Measurements from ENCODE around the gene C17orf113. TPM values are rescaled to one million over a fixed set of nuclear protein-coding genes. Genes with fewer than 3 reads are reported as not detected.

Gene C17orf113
- total and polyA plus RNA-seq, 2 of the 4 experiments (the other 2 are of a cell fraction): under 0.01 to 0.03 TPM

DNA sequence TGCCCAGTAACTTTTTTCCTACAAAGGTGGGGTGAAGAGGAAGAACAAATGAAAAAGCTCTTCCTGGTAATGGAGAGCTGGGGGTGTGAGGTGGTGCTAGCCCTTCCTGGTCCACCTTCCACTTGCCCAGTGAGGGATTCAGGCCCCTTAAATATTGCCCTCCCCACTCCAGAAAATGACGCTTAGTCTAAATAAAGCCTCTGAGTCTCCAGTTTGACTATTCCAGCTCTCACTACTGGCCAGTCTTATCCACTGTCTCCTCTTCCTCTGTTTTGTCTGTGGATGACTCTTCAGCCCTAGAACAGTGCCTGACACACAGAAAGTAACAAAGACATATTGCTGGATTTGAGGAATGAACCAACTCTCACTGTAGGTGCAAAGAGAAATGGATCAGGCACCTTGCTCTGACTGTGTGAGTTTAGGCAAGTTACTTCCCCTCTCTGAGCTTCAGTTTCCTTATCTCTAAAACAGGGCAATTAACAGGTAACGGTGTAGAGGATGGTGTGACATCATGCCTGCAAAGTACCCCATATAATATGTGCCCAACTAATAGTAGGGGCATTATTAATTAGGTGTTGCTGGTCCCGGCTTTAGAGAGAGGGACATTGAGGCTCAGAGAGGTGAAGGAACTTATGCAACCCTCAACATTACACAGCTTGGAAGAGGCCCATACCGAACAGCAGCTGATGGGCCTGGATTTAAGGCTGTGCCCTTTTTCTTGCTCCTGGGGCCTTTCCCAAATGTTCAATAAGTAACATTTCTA is 26.6 kb upstream of the C17orf113 start:
- Histone ChIP-seq H3K56ac (ENCODE audit: extremely low read depth, insufficient read depth, low read length) (no peak overlapping the region), H3K27me3 (ENCODE audit: control insufficient read depth, insufficient read depth, low read length) (peaks cover 67% of the 10 kb centered on the region), H2AK5ac (ENCODE audit: low read depth, low read length) (no peak overlapping the region), H3K9ac (ENCODE audit: low read depth, low read length) (no peak overlapping the region), H3K27ac (ENCODE audit: insufficient read depth, low read length) (no peak overlapping the region), H2BK120ac (ENCODE audit: low read depth, low read length) (no peak overlapping the region), H3K79me1 (ENCODE audit: low read depth in 1 of 2, low read length in 2 of 2) (no peaks in the 10 kb centered on the region), H4K8ac (ENCODE audit: low read depth in 2 of 2, low read length in 2 of 2) (no peak overlapping the region), H3K4me3 (ENCODE audit: insufficient read depth, low read depth, low read length) (no peak overlapping the region), H4K91ac (ENCODE audit: insufficient read depth, low read depth, low read length) (no peak overlapping the region), H4K5ac (ENCODE audit: low read depth, low read length) (no peak overlapping the region), H3K36me3 (ENCODE audit: control insufficient read depth, insufficient read depth, low read length) (no peaks in the 10 kb centered on the region), H3K18ac (ENCODE audit: low read depth, low read length) (no peak overlapping the region), H3K9me3 (ENCODE audit: control insufficient read depth, insufficient read depth, low read length) (no peaks in the 10 kb centered on the region), H3K4ac (ENCODE audit: low read depth, low read length) (no peak overlapping the region), H2BK5ac (ENCODE audit: low read depth, low read length, poor library complexity, severe bottlenecking) (no peak overlapping the region), H4K20me1 (ENCODE audit: insufficient read depth, low read length) (no peaks in the 10 kb centered on the region), H3K4me2 (ENCODE audit: low read depth, low read length) (no peak overlapping the region), H3K4me1 (ENCODE audit: control insufficient read depth, insufficient read depth, low read length) (no peaks in the 10 kb centered on the region), H3K23ac (ENCODE audit: low read depth, low read length) (no peak overlapping the region), H2BK15ac (ENCODE audit: low read depth, low read length) (no peak overlapping the region), H3K9me1 (ENCODE audit: insufficient read depth, low read length) (no peaks in the 10 kb centered on the region), H2AK9ac (replicated peaks; ENCODE audit: low read depth, low read length, poor library complexity) (no peak overlapping the region), H2AFZ (replicated peaks; ENCODE audit: low read length, poor library complexity) (no peak overlapping the region), H2BK20ac (ENCODE audit: low read depth, low read length) (no peak overlapping the region), H3K14ac (replicated peaks; ENCODE audit: low read depth, low read length) (no peak overlapping the region)
- POLR2A ChIA-PET (ENCODE audit: unreplicated experiment): no interaction called here
- DNase-seq (no peak), ATAC-seq (ENCODE audit: low read depth) (no peak)
- in situ Hi-C loops (cut with MboI; ENCODE audit: low sequenced_read_pairs) (no loop called here), intact Hi-C loops (cut with micrococcal nuclease) (no loop called here), dilution Hi-C loops (cut with HindIII; ENCODE audit: low sequenced_read_pairs, unreplicated experiment) (no loop called here)
- WGBS, 2 experiments (ENCODE audit: extremely low coverage in 2 of 2, insufficient read length in 1 of 2): no CpG with 5 or more reads among the region's 4 CpGs
- CTCF ChIA-PET: no interaction called here
- BruUV-seq (replicated peaks): no TSS peak
- TF ChIP-seq RFX5 (IDR thresholded peaks at IDR 0.05; ENCODE audit: low read depth, low read length): no peak
- TF ChIP-seq FOS (IDR thresholded peaks at IDR 0.05; ENCODE audit: low read depth, low read length): no peak
- no peak for TF ChIP-seq POLR2A (IDR thresholded peaks at IDR 0.05; ENCODE audit: low read depth, low read length)
- TF ChIP-seq CHD1 (IDR thresholded peaks at IDR 0.05; ENCODE audit: low read depth, low read length): no peak
- TF ChIP-seq, protein P1, sequence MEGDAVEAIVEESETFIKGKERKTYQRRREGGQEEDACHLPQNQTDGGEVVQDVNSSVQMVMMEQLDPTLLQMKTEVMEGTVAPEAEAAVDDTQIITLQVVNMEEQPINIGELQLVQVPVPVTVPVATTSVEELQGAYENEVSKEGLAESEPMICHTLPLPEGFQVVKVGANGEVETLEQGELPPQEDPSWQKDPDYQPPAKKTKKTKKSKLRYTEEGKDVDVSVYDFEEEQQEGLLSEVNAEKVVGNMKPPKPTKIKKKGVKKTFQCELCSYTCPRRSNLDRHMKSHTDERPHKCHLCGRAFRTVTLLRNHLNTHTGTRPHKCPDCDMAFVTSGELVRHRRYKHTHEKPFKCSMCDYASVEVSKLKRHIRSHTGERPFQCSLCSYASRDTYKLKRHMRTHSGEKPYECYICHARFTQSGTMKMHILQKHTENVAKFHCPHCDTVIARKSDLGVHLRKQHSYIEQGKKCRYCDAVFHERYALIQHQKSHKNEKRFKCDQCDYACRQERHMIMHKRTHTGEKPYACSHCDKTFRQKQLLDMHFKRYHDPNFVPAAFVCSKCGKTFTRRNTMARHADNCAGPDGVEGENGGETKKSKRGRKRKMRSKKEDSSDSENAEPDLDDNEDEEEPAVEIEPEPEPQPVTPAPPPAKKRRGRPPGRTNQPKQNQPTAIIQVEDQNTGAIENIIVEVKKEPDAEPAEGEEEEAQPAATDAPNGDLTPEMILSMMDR (conservative IDR thresholded peaks at IDR 0.05; ENCODE audit: low read depth, low read length): no peak
- no peak for TF ChIP-seq BHLHE40 (IDR thresholded peaks at IDR 0.05; ENCODE audit: low read depth, low read length)

Data from IMR-90 (cell line).